Lung (tissue), 12 donors: ENCODE measurements around the gene DOK7. TPM values are rescaled to one million over a fixed set of nuclear protein-coding genes. Genes with fewer than 3 reads are reported as not detected.

Experiments used
- ATAC-seq: fragments of 200-7000 bp; cut with Tn5 transposase; one replicate; pipeline ENCODE4 v1.9.1; 2020; ENCODE audit warnings: moderate number of reproducible peaks; ENCODE audit not compliant: insufficient read depth, low FRiP score
- DNase-seq, 3 donors: peaks; one replicate each; pipeline ENCODE4 v3.0.0-alpha.2; 2013 to 2017
- H3K27ac ChIP-seq, 2 donors: one replicate each; pipeline ENCODE4 v1.5.1; 2013; ENCODE audit warnings: mild to moderate bottlenecking in 2 of 2, moderate library complexity in 2 of 2, control low read depth in 1 of 2, inconsistent platforms in 1 of 2, low read depth in 1 of 2, low read length in 1 of 2
- H3K27me3 ChIP-seq, 3 donors: one replicate each; pipeline ENCODE4 v1.5.1; 2013; ENCODE audit warnings: low read length in 2 of 3; ENCODE audit not compliant: control insufficient read depth in 3 of 3, insufficient read depth in 3 of 3
- H3K36me3 ChIP-seq, 4 donors: one replicate each; pipeline ENCODE4 v1.5.1; 2013; ENCODE audit warnings: low read length in 4 of 4, mild to moderate bottlenecking in 1 of 4, moderate library complexity in 1 of 4; ENCODE audit not compliant: control insufficient read depth in 4 of 4, insufficient read depth in 4 of 4
- H3K4me1 ChIP-seq, 5 donors: one replicate each; pipeline ENCODE4 v1.5.1; 2013; ENCODE audit warnings: low read length in 5 of 5, mild to moderate bottlenecking in 2 of 5, moderate library complexity in 1 of 5; ENCODE audit not compliant: control insufficient read depth in 5 of 5, insufficient read depth in 5 of 5
- H3K4me3 ChIP-seq: one replicate; pipeline ENCODE4 v1.5.1; 2013; ENCODE audit warnings: mild to moderate bottlenecking, control low read depth, moderate library complexity
- H3K9ac ChIP-seq, 2 donors: one replicate each; pipeline ENCODE4 v1.5.1; 2013; ENCODE audit warnings: low read length in 2 of 2, control low read depth in 1 of 2; ENCODE audit not compliant: insufficient read depth in 1 of 2
- H3K9me3 ChIP-seq, 4 donors: one replicate each; pipeline ENCODE4 v1.5.1; 2013; ENCODE audit warnings: low read length in 3 of 4, mild to moderate bottlenecking in 1 of 4, moderate library complexity in 1 of 4; ENCODE audit not compliant: control insufficient read depth in 4 of 4, insufficient read depth in 3 of 4
- WGBS, 2 donors: extraction: QIAGEN DNeasy Blood & Tissue Kit; methylation state at CpG; one replicate each; pipeline ENCODE4 v1.1.7; 2013; 5-methylcytosine and 5-hydroxymethylcytosine counted together
- polyA plus RNA-seq, 2 donors: library from polyadenylated mRNA; stranded (reverse); fragments of 200-250 nt; gene quantifications; one replicate each; pipeline ENCODE4 v1.2.1, GENCODE V29; 2013
- total RNA-seq, 2 donors: library from RNA; depleted of rRNA in 1 of 2; stranded (reverse); fragments of >200 nt in 1 of 2; gene quantifications; one replicate each; pipeline ENCODE4 v1.2.1, GENCODE V29; 2014 to 2021
- TF ChIP-seq, protein P1 (sequence below): IDR thresholded peaks from 2 replicates; pipeline ENCODE4 v1.5.1; 2012; ENCODE audit warnings: mild to moderate bottlenecking; ENCODE audit errors: control extremely low read depth, extremely low read depth
- donor health status: control.
- donor health status: control.
- donor health status: Bipolar disorder and iron deficiency.
- donor health status: healthy.
- donor health status: DM: yes; HTN: yes; CAD: no.

DOK7 gene
- total and polyA plus RNA-seq, 4 donors = 0.53 to 2.7 (median 1.4) TPM

DNA sequence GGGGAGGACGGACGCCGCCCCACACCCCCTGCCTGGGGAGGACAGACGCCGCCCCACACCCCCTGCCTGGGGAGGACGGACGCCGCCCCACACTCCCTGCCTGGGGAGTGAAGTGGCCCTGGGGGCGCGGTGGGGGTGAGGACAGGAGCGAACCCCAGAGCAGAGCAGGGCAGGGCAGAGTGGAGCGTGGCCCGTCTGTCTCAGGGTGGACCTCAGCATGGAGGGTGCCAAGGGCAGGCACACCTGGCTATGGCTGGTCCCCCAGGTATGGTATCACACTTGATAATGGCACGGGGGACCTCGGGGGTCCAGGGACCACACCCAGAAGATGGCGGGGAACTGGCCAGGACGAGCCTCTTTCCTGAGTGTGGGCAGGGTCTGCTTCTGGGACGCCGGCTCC is 59.5 kb downstream of the DOK7 start:
- WGBS, 2 donors = 95 to 99% methylated on average over 19 of the region's 19 CpGs

DNA sequence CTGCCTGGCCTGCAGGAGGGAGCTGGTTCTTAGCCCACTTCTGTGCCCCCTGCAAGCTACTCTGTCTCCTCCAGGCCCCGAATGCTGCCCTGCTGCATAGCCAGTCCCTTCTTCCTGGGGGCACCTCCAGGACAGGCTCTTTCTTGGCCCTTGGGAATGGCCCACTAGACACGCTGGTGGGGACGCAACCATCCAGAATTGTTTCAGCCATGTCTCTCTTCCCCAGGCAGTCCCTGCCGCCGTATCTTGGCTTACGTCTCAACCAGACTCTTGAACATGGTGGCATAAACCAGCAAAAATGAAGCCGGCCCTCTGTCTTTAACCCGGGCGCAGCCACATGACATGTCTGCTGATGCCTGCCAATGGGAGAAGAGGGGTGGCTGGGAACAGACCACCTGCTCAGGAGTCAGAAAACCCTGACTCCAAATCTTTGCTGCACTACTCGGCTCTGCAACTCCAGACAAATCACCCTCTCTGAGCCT is 60.1 kb downstream of the DOK7 start:
- H3K4me1 ChIP-seq = peaks cover 0 to 2% (median 0%) of the 10 kb centered on the region in 5 donors
- peaks cover 5 to 75% (median 16%) of the 10 kb centered on the region in 4 donors for H3K36me3 ChIP-seq
- ATAC-seq (no peak), DNase-seq (peak in 1 of 3 donors; percentile 6)
- no peak overlapping the region for H3K9ac ChIP-seq
- no peak overlapping the region for H3K4me3 ChIP-seq
- no peaks in the 10 kb centered on the region for H3K9me3 ChIP-seq
- TF ChIP-seq, protein P1, sequence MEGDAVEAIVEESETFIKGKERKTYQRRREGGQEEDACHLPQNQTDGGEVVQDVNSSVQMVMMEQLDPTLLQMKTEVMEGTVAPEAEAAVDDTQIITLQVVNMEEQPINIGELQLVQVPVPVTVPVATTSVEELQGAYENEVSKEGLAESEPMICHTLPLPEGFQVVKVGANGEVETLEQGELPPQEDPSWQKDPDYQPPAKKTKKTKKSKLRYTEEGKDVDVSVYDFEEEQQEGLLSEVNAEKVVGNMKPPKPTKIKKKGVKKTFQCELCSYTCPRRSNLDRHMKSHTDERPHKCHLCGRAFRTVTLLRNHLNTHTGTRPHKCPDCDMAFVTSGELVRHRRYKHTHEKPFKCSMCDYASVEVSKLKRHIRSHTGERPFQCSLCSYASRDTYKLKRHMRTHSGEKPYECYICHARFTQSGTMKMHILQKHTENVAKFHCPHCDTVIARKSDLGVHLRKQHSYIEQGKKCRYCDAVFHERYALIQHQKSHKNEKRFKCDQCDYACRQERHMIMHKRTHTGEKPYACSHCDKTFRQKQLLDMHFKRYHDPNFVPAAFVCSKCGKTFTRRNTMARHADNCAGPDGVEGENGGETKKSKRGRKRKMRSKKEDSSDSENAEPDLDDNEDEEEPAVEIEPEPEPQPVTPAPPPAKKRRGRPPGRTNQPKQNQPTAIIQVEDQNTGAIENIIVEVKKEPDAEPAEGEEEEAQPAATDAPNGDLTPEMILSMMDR = no peak
- H3K27me3 ChIP-seq = no peaks in the 10 kb centered on the region
- WGBS, 2 donors = 97% methylated on average over 10 of the region's 10 CpGs
- H3K27ac ChIP-seq = no peak overlapping the region

More for the DNA sequence above, 59.5 kb downstream of the DOK7 start:
- DNase-seq (peak in 1 of 3 donors; percentile 7), ATAC-seq (no peak)
- Histone ChIP-seq H3K4me1 (no peaks in the 10 kb centered on the region), H3K9me3 (no peaks in the 10 kb centered on the region), H3K36me3 (peaks cover 5 to 78% (median 18%) of the 10 kb centered on the region in 4 donors), H3K27ac (no peak overlapping the region), H3K27me3 (no peaks in the 10 kb centered on the region), H3K4me3 (no peak overlapping the region), H3K9ac (no peak overlapping the region)
- TF ChIP-seq, protein P1 = no peak

DNA sequence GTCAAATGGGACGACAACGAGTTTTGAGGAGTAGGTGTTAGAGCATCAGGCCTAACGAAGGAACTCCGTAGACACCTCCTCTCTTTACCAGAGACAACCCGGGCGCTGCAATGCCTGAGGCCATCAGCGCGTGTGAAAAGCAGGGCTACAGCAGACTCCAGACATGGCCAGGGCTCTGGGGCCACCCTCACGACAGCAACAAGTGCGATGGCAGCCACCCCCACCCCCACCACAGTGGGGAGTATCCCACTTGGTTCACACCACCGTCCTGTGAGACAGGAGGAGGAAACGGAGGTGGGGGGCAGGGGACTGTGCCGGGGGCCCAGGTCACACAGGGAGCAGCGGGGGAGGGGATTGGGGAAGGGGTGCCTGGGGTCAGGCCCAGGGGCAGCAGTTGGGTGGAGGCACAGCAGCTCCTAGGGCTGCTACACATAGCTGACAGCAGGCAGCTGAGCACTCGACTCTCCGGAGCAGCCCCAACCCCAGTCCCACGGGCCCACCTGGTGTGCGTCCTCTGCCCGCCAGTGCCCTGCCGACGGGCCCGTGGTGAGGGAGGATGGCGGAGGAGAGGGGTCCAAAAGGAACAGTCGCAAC is 60.6 kb downstream of the DOK7 start:
- Histone ChIP-seq H3K4me3 (no peak overlapping the region), H3K9me3 (no peaks in the 10 kb centered on the region), H3K27me3 (no peaks in the 10 kb centered on the region), H3K9ac (no peak overlapping the region), H3K4me1 (peaks cover 0 to 8% (median 3%) of the 10 kb centered on the region in 5 donors), H3K27ac (no peak overlapping the region), H3K36me3 (peaks cover 5 to 76% (median 14%) of the 10 kb centered on the region in 4 donors)
- 92 to 93% methylated on average over 24 of the region's 24 CpGs for WGBS, 2 donors
- ATAC-seq = no peak
- peak in 1 of 3 donors; percentile 10 for DNase-seq
- TF ChIP-seq, protein P1 = no peak

DNA sequence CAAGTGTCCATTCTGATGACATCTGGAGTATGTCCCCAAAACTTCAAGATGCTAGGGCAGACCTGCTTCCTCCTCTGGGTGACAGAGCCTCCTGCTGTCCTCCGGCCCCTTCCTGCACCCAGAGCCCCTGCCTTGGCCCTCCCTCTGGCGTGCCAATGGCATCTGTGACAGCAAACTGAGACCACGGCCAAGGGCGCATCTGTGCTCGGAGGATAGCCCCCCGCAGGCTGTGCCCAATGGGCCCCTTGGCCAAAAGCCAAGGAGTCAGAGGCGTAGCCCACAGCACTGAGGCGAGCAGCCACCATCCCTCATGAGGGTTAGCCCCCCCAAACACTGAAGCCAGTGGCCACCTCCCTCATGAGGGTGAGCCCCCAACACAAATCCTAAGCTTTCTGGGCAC is 61.2 kb downstream of the DOK7 start:
- 89 to 93% methylated on average over 8 of the region's 8 CpGs for WGBS, 2 donors
- Histone ChIP-seq H3K4me1 (peaks cover 0 to 8% (median 3%) of the 10 kb centered on the region in 5 donors), H3K27ac (no peak overlapping the region), H3K9ac (no peak overlapping the region), H3K9me3 (no peaks in the 10 kb centered on the region), H3K36me3 (peaks cover 8 to 70% (median 13%) of the 10 kb centered on the region in 4 donors), H3K4me3 (no peak overlapping the region), H3K27me3 (no peaks in the 10 kb centered on the region)
- no peak for ATAC-seq
- TF ChIP-seq, protein P1 = no peak
- DNase-seq = peak in 1 of 3 donors; percentile 10
